Stimulated activated CD4-positive, alpha-beta T cell treated with anti-CD3 and anti-CD28 coated beads, Interleukin-1b, Interleukin-23, amount 100 ng/mL, for 1 hour (primary cell): ENCODE data around the gene APBB1IP.
"Not testable (repeated sequence)": the region's sequence is repeated elsewhere in the genome, so short reads cannot be mapped to it uniquely, and the experiment has no call there.

Source experiments
- DNase-seq, 2 donors: peaks; one replicate each; pipeline ENCODE4 v3.0.0-alpha.2; 2020; ENCODE audit warnings: low read depth in 2 of 2

APBB1IP gene

DNA sequence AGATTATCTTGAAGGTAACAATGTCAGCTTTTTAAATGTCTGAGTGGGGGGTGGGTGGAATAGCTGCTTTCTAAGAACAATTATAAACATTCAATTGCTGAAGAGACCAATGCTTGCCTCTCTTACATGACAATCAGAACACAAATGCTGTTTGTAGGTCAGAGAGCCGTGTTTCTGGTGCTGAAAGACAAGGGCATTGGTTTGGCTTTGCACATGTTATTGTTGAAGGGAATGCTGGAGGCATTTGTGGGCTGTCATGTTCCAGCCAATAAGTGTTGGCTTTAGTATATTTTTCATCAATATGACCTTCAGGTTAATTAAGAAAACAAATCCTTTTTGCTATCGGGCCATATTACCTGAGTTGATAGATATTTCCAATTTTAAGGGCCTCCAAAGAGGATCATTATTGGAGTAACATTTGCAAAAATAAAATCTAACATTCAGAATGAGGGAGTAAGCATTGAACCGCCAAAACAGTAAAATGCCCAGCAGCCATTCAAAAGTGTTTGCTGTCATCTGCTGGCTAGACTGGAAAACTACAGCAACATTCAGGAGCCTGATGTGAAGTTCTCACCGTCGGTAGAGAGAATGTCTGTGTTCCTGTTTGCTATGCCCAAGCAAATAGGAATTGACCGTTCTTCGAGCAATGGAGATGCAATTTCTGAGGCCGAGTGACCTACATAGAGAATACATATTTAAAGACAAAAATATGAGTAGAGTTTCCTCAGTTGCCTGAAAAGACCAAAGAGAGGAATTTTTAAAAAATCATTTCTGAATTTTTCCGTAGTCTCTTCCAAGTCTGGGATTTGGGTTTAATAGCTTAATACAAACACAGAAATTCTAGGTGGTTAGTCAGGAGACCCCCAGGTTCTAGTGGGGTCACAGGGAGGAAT is 118.9 kb downstream of the APBB1IP start:
- no peak for DNase-seq

DNA sequence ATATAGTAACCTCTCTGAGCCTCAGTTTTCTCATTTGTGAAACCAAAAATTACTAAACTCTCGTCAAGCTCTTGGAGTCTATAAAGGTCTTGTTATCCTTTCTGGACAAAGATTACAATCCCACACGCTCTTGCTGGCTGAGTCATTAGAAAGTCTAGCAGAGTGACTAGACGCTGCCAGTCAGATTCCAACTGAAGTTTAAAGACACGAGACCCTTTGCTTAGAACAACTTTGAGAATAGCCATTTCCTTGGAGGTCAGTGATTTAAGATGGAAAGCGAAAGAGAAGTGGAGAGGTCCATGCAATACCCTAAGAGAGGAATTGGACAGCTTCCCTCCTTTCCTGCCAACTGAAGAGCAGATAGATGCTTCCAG is 119.5 kb downstream of the APBB1IP start:
- DNase-seq, result no peak

DNA sequence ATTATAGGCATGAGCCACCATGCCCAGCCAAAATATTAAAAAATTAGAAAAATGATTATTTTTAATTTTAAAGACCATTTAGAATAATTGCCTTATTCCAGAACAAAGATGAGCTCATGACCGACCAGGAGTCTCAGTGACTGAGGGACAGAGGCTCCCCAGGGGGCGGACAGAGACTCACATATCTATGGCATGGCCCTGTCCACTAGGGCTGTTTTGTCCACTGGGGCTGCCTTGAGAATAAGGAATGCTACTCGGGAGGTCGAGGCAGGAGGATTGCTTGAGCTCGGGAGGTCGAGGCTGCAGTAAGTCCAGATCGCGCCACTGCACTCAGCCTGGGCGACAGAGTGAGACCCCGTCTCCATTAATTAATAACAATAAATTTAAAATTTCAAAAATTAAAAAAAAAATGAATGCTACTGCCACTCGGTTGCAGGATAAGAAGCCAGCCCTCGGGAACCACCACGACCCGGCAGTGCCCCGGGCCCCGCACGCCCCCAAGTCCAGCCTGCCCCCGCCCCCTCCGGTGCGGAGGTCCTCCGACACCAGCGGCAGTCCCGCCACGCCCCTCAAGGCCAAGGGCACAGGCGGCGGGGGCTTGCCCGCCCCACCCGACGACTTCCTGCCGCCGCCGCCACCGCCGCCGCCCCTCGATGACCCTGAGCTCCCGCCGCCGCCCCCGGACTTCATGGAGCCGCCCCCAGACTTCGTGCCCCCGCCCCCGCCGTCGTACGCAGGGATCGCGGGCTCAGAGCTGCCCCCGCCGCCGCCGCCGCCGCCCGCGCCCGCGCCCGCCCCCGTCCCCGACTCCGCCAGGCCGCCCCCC is 128.6 kb downstream of the APBB1IP start:
- DNase-seq, result no peak

DNA sequence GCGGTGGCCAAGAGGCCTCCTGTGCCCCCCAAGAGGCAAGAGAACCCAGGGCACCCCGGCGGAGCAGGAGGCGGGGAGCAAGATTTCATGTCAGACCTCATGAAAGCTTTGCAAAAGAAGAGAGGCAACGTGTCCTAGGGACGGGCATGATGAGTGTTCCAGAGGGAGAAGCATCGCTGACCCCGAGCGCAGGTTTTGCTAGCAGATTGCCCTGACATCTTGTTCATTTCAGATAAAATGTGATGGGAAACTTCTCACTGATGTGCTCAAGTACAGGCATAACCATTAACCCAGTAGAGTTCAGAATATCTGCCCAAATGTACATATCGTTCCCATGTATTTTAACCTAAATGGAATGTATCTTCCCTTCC is 129.2 kb downstream of the APBB1IP start:
- DNase-seq, result no peak

DNA sequence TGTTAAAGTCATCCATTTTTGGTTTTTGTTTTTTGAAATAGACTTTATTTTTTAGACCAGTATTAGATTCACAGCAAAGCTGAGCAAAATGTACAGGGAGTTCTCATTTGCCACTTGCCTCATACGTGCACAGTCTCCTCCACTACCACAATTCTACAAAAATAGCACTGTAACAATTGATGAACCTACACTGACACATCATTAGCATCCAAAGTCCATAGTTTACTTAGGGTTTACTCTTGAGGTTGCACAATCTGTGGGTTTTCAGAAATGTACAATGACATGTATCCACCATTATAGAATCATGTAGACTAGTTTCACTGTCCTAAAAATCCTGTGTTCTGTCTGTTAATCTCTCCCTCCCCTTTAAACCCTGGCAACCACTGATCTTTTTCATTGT is 133.5 kb downstream of the APBB1IP start:
- no peak for DNase-seq

DNA sequence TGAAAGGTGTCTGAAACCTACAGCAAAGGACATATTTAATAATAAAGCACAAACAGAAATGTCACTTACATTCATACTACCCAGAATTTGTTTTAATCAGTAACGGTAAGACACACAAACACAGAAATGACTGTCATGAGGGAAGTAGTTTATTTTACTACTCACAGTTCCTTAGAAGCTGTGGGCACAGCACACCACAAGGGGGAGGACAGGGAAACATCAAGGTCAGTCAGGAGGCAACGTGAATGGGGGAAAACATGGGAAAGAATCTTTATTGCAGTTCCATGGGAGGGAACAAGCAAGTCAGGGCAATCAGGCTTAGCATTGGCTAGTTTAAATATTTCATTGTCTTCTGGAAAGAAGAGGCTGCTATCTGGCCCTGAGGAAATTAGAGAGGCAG is 135.5 kb downstream of the APBB1IP start:
- DNase-seq, result no peak

DNA sequence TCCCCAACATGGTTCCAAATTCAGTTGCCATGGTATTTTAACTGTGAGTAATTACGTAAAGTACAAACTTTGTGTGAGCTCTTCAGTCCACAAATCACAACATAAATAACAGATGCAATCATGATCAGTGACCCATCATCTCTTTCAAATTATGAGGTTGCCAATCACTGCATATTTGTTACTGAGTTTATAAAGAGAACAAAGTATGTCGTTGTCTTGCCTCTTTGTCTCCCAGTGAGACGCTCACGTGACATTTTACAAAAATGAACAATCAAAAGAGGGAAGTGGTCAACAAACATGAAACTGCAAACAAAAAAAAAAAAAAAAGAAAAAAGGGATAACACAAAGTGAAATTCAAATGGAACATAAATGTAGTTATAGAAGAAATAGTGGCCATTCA is 136.6 kb downstream of the APBB1IP start:
- no peak for DNase-seq

DNA sequence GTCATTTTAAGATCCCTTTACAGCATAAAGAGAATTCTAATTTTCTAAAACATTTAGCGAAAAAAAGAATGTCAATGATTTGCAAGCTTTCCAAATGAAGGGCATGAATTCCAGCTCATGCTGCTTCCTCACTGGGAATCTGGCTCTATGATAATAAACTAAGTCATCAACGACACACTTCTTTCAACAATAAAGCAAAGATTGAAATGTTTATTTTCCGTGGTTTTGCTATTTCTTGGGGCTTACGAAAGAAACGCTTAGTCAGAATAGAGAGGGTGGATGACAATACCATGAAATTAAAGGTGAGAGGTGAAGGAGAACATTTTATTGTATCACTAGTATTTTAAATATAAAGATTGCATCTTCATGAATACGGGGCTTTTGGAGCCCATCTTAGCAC is 140.2 kb downstream of the APBB1IP start:
- not testable (repeated sequence) for DNase-seq

DNA sequence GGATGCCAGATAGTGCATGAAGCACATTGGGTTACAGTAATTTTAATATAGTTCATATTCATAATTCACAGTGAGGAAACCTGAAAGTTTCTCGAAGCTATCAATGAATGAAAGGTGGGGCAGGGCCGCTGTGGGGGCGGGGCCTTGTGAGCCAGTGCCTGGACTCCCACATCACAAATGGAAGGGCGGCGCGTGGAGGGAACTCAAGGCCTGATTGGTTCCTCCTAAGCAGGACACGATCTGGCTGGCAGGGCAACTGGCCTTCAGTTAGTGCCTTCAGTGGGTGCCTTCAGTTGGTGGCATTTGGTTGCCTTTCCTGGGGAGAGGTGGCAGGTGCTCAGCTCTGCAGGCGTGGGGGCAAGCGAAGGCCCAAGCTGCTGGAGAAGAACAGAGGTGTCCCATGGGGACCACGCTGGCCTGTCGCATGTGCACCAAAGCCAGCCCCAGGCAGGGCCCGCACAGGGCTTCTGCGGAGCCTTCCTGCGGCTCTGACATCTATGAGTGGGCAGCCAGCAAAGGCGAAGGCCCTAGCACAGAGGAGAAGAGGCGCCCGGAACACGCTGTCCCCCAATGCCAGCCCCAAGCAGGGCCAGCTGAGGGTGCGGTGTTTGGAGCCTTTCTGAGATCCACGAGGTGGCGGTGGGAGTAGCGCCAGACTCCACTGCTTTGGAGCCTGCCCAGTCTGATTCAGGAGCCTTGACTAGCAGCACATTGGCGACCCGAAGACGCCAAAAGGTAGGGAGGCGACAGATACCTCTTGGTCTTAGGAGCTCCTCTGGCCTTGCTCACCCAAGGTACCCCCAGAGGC is 141.3 kb downstream of the APBB1IP start:
- DNase-seq, result no peak

DNA sequence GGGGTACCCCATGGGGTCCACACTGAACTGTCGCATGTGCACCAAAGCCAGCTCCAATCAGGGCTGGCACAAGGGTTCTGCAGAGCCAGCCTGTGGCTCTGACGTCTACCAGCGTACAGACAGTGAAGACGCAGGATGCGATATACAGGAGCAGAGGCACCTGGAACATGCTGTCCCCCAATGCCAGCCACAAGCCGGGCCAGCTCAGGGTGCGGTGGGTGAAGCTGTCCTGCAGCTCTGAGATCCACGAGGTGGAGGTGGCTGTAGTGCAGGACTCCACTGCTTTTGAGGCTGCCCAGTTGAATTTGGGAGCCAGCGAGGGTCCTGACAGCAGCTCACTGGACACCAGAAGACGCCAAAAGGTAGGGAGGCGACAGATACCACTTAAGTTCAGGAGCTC is 148.1 kb downstream of the APBB1IP start:
- no peak for DNase-seq

DNA sequence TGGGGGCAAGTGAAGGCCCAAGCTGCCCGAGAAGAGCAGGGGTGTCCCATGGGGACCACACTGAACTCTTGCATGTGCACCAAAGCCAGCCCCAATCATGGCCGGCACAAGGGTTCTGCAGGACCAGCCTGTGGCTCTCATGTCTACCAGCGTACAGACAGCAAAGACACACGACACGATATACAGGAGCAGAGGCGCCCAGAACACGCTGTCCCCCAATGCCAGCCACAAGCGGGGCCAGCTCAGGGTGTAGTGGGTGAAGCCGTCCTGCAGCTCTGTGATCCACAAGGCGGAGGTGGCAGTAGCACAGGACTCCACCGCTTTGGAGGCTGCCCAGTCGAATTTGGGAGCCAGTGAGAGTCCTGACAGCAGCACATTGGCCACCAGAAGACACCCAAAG is 150.5 kb downstream of the APBB1IP start:
- DNase-seq, result no peak

DNA sequence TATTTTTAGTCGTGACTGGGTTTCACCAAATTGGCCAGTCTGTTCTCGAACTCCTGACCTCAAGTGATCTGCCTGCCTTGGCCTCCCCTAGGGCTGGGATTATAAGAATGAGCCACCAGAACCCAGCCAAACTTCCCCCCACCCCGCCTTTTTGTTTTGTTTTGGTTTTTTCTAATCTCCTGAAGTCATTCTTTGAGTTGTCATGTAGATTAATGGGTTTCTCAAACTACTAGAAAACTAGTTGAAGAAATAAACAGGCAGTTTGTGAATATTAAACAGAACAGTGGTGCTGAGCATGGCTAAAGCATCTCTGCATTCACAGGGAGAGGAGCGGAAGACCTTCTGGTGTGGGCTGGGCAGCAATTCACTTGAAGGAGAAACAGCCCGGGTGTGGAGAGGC is 151.7 kb downstream of the APBB1IP start:
- DNase-seq, result not testable (repeated sequence)

DNA sequence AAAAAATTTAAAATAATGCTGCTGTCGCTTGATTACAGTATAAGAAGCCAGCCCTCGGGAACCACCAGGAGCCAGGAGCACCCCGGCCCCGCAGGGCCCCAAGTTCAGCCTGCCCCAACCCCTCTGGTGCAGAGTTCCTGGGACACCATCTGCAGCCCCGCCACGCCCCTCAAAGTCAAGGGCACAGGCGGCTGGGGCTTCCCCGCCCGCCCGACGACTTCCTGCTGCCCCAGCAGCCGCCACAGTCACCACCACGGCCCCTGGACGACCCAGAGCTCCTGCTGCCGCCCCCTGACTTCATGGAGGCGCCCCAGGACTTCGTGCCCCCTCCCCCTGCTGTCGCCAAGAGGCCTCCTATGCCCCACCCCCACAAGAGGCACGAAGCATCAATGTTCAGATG is 155.8 kb downstream of the APBB1IP start:
- no peak for DNase-seq

DNA sequence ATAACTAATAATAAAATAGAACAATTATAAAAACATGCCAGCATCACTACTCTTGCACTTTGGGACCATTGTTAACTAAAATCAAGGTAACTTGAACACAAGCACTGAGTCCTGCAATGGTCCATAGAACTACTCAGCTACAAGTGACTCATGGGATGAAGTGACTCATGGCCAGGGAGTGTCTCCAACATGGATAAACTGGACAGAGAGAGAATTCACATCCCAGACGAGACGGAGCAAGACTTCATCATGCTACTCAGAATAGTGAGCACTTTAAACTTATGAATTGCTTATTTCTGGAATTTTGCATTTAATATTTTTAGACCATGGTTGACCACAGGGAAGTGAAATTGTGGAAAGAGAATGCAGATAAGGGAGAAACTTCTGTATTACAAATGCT is 165.1 kb downstream of the APBB1IP start:
- not testable (repeated sequence) for DNase-seq

DNA sequence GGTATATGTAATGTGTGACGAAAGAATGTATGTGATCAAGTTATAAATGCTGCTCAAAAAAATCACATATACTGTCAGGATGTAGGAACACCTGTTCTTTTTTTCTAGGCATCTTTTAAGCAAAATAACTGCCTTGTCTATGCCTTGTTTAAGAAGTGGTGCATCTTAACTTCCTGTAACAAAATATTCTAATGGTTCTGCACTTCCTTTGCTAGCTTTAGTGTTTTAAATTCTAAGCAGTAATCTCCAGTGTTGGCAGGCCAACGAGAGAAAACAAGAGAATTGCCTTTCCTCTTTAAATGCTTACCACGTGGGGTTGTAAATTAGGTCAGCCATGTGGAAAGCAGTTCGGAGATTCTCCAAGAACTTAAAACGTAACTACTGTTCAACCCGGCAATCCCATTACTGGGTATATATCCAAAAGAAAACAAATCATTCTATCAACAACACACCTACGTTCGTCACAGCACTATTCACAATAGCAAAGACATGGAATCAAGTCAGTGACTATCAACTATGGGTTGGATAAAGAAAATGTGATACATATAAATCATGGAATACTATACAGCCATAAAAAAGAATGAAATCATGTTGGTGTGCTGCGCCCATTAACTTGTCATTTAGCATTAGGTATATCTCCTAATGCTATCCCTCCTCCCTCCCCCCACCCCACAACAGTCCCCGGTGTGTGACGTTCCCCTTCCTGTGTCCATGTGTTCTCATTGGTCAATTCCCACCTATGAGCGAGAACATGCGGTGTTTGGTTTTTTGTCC is 166.4 kb downstream of the APBB1IP start:
- DNase-seq, result not testable (repeated sequence)

DNA sequence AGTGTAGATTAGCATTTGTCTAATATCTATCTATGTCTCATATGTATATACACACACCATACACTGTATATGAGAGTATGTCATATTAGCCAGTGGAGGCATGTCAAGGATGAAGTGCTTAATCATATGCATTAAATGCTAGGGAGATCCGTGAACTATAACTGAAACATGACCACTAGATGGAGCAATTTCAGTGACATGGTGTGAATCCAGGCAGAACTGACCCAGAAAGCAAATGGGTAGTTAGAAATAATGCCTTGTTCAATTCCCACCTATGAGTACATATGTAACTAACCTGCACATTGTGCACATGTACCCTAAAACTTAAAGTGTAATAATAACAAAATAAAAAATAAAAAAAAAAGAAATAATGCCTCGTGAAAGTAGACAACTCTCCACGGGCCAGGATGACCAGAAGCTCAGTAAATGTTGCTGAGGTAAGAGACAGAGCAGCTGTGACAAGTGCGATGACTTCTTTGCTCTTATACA is 168.3 kb downstream of the APBB1IP start:
- not testable (repeated sequence) for DNase-seq

DNA sequence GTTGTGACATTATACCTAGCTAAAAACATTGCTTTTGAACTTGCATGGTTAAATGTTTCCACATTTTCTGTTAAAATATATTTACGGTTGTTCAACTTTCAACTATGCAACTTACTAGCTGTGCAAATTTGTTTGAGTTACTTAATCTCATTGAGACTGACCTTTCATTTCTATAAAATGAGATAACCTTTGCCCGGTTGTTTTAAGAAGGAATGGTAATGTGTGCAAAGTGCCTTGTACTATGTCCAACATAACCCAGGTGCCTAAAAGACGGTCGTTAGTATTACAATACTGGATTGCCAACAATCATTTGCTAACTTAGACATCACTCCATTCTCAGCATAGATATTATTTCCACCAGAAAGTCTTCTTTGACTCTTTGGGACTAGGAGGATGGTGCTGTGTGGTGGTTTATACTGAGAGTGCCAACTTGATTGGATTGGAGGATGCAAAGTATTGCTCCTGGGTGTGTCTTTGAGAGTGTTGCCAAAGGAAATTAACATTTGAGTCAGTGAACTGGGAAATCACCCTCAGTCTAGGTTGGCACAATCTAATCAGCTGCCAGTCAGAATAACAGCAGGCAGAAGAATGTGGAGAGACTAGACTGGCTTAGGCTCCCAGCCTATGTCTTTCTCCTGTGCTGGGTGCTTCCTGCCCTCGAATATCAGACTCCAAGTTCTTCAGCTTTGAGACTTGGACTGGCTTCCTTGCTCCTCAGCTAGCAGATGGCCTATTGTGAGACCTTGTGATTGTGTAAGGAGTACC is 174.2 kb downstream of the APBB1IP start:
- no peak for DNase-seq
